Endodermal cell (in vitro differentiated cells): Measurements from ENCODE around the gene PRTG. TPM values are rescaled to one million over a fixed set of nuclear protein-coding genes. Genes with fewer than 3 reads are reported as not detected.

ENCODE experiments used
- DNase-seq: peaks from one replicate; pipeline ENCODE4 v3.0.0-alpha.2; 2017
- H3K27ac ChIP-seq: 2 replicates; pipeline ENCODE4 v1.5.1; 2013; ENCODE audit warnings: mild to moderate bottlenecking, low read depth, low read length, moderate library complexity
- H3K27me3 ChIP-seq: 2 replicates; pipeline ENCODE4 v1.6.1; 2013; ENCODE audit warnings: mild to moderate bottlenecking, low read length, moderate library complexity; ENCODE audit not compliant: insufficient read depth, control insufficient read depth, poor library complexity, severe bottlenecking
- H3K36me3 ChIP-seq: 2 replicates; pipeline ENCODE4 v1.7.0; 2013; ENCODE audit warnings: mild to moderate bottlenecking, low read length, moderate library complexity; ENCODE audit not compliant: control insufficient read depth, insufficient read depth
- H3K4me1 ChIP-seq: one replicate; pipeline ENCODE4 v1.7.0; 2013; ENCODE audit warnings: low read length; ENCODE audit not compliant: control insufficient read depth, insufficient read depth
- H3K4me3 ChIP-seq: 2 replicates; pipeline ENCODE4 v1.5.1; 2013; ENCODE audit warnings: mild to moderate bottlenecking, low read length, moderate library complexity
- H3K9ac ChIP-seq: 2 replicates; pipeline ENCODE4 v1.6.1; 2013; ENCODE audit warnings: mild to moderate bottlenecking, low read length, moderate library complexity; ENCODE audit not compliant: poor library complexity, severe bottlenecking; ENCODE audit errors: extremely low read depth
- H3K9me3 ChIP-seq: 2 replicates; pipeline ENCODE4 v1.6.1; 2013; ENCODE audit warnings: mild to moderate bottlenecking, low read length, moderate library complexity; ENCODE audit not compliant: control insufficient read depth
- H3K27ac Mint-ChIP-seq: 2 replicates; pipeline ENCODE4 v1.8.0; 2020; ENCODE audit warnings: mixed read lengths
- H3K27me3 Mint-ChIP-seq: 2 replicates; pipeline ENCODE4 v1.8.0; 2021; ENCODE audit warnings: mild to moderate bottlenecking, mixed read lengths; ENCODE audit not compliant: insufficient read depth
- H3K36me3 Mint-ChIP-seq: 2 replicates; pipeline ENCODE4 v1.8.0; 2020; ENCODE audit warnings: low read depth, mixed read lengths
- H3K4me1 Mint-ChIP-seq: 2 replicates; pipeline ENCODE4 v1.8.0; 2020; ENCODE audit warnings: mixed read lengths
- H3K4me3 Mint-ChIP-seq: 2 replicates; pipeline ENCODE4 v1.8.0; 2020; ENCODE audit warnings: mild to moderate bottlenecking, moderate library complexity, mixed read lengths
- H3K9me3 Mint-ChIP-seq: 2 replicates; pipeline ENCODE4 v1.8.0; 2020; ENCODE audit warnings: mild to moderate bottlenecking, mixed read lengths
- CTCF ChIP-seq: fragments of 200-600 bp; sonication (generic); conservative IDR thresholded peaks from 2 replicates; pipeline ENCODE4 v1.5.0; 2021; ENCODE audit warnings: antibody characterized with exemption, mild to moderate bottlenecking
- WGBS, 2 experiments: methylation state at CpG; one replicate each; pipeline versions ENCODE4 v1.1.5 to v1.1.7; 2013; ENCODE audit warnings: missing lambda C conversion rate in 2 of 2, mixed read lengths in 1 of 2; ENCODE audit not compliant: insufficient coverage in 1 of 2, insufficient read length in 1 of 2; 5-methylcytosine and 5-hydroxymethylcytosine counted together
- total RNA-seq, 2 donors: library from RNA; stranded (reverse); fragmentation: NEBNext Ultra II Directional in 1 of 2; extraction: Animal tissue kit (Norgen Biotek cat#: 25700) in 1 of 2; gene quantifications; 2 replicates in 1 of 2; 3 replicates in 1 of 2; pipeline ENCODE4 v1.2.1, GENCODE V29; 2021

Gene PRTG
- total RNA-seq, 2 donors from 2014 or later: 32.6 to 51.5 TPM

- peaks cover 82% of the 10 kb centered on the region for H3K27me3 ChIP-seq
- H3K27ac Mint-ChIP-seq: no peak overlapping the region
- TF ChIP-seq CTCF: no peak
- no peaks in the 10 kb centered on the region for H3K4me1 ChIP-seq
- no peak overlapping the region for H3K27ac ChIP-seq
- no peaks in the 10 kb centered on the region for H3K36me3 Mint-ChIP-seq
- H3K27me3 Mint-ChIP-seq: peaks cover 88% of the 10 kb centered on the region
- peaks cover 5% of the 10 kb centered on the region for H3K9me3 ChIP-seq
- DNase-seq: no peak
- no peak overlapping the region for H3K9ac ChIP-seq
- H3K4me3 Mint-ChIP-seq: no peak overlapping the region
- H3K4me1 Mint-ChIP-seq: peaks cover 3% of the 10 kb centered on the region
- peaks cover 4% of the 10 kb centered on the region for H3K9me3 Mint-ChIP-seq
- H3K4me3 ChIP-seq: no peak overlapping the region
- peaks cover 3% of the 10 kb centered on the region for H3K36me3 ChIP-seq
Measured at GRCh38 chr15:55710286-55710685, 32.7 kb downstream of the PRTG start.

- 100% methylated on average over 1 of the region's 2 CpGs; no CpG with 5 or more reads in 1 of the 2 experiments for WGBS, 2 experiments
- peaks cover 5% of the 10 kb centered on the region for H3K9me3 ChIP-seq
- no peak overlapping the region for H3K27ac ChIP-seq
- H3K4me1 ChIP-seq: no peaks in the 10 kb centered on the region
- no peak overlapping the region for H3K9ac ChIP-seq
- DNase-seq: no peak
- H3K36me3 Mint-ChIP-seq: no peaks in the 10 kb centered on the region
- H3K36me3 ChIP-seq: peaks cover 3% of the 10 kb centered on the region
- peaks cover 4% of the 10 kb centered on the region for H3K9me3 Mint-ChIP-seq
- H3K27me3 ChIP-seq: peaks cover 88% of the 10 kb centered on the region
- H3K4me3 Mint-ChIP-seq: no peak overlapping the region
- no peak for TF ChIP-seq CTCF
- peaks cover 85% of the 10 kb centered on the region for H3K27me3 Mint-ChIP-seq
- no peak overlapping the region for H3K27ac Mint-ChIP-seq
- H3K4me1 Mint-ChIP-seq: no peaks in the 10 kb centered on the region
- H3K4me3 ChIP-seq: no peak overlapping the region
Measured at GRCh38 chr15:55709458-55709857, 33.5 kb downstream of the PRTG start.

- DNase-seq: no peak
- no peak overlapping the region for H3K27ac Mint-ChIP-seq
- peaks cover 4% of the 10 kb centered on the region for H3K9me3 Mint-ChIP-seq
- no peaks in the 10 kb centered on the region for H3K36me3 Mint-ChIP-seq
- peaks cover 4% of the 10 kb centered on the region for H3K4me1 Mint-ChIP-seq
- Histone ChIP-seq H3K36me3 (peaks cover 3% of the 10 kb centered on the region), H3K4me3 (no peak overlapping the region), H3K27ac (no peak overlapping the region), H3K4me1 (no peaks in the 10 kb centered on the region), H3K27me3 (peaks cover 88% of the 10 kb centered on the region), H3K9ac (no peak overlapping the region), H3K9me3 (peaks cover 5% of the 10 kb centered on the region)
- H3K27me3 Mint-ChIP-seq: peaks cover 84% of the 10 kb centered on the region
- 80 to 85% methylated on average over 5 to 8 of the region's 8 CpGs for WGBS, 2 experiments
- no peak for TF ChIP-seq CTCF
- no peak overlapping the region for H3K4me3 Mint-ChIP-seq
Measured at GRCh38 chr15:55708720-55709119, 34.2 kb downstream of the PRTG start.
